Thyroid gland (tissue), 4 donors: ENCODE results near the gene NPC2. TPM values are rescaled to one million over a fixed set of nuclear protein-coding genes. Genes with fewer than 3 reads are reported as not detected.

Experiments used
- DNase-seq, 2 donors: peaks; one replicate each; pipeline ENCODE4 v3.0.0-alpha.2; 2019
- H3K27ac ChIP-seq, 3 donors: fragments of 200-600 bp; sonication (generic); 1 replicate in 2 of 3; 2 replicates in 1 of 3; pipeline ENCODE4 v1.5.1; 2016 to 2019; ENCODE audit warnings: mild to moderate bottlenecking in 1 of 3, moderate library complexity in 1 of 3
- H3K27me3 ChIP-seq: fragments of 200-600 bp; sonication (generic); one replicate; pipeline ENCODE4 v1.5.1; 2019
- H3K36me3 ChIP-seq, 2 donors: fragments of 200-600 bp; sonication (generic); one replicate each; pipeline ENCODE4 v1.5.1; 2016 to 2019
- H3K4me1 ChIP-seq, 2 donors: fragments of 200-600 bp; sonication (generic); one replicate each; pipeline ENCODE4 v1.5.1; 2017 to 2019
- H3K4me3 ChIP-seq, 3 donors: fragments of 200-600 bp; sonication (generic); replicated peaks in 1 of 3; 1 replicate in 2 of 3; 2 replicates in 1 of 3; pipeline ENCODE4 v1.5.1; 2016; ENCODE audit warnings: mild to moderate bottlenecking in 1 of 3
- H3K9me3 ChIP-seq: fragments of 200-600 bp; sonication (generic); one replicate; pipeline ENCODE4 v1.5.1; 2017
- CTCF ChIP-seq, 6 experiments: fragments of 200-600 bp in 3 of 6; fragments of 450-650 bp in 3 of 6; sonication (generic) in 3 of 6; IDR thresholded peaks; one replicate each; pipeline ENCODE4 v1.5.1; 2016 to 2019; ENCODE audit warnings: antibody characterized with exemption in 6 of 6, mild to moderate bottlenecking in 2 of 6, inconsistent platforms in 1 of 6, moderate library complexity in 1 of 6
- POLR2A ChIP-seq, 2 donors: fragments of 450-650 bp; IDR thresholded peaks; one replicate each; pipeline ENCODE4 v1.6.1; 2017; ENCODE audit warnings: antibody characterized with exemption in 2 of 2, mild to moderate bottlenecking in 2 of 2, moderate library complexity in 1 of 2
- WGBS, 2 donors: methylation state at CpG; one replicate each; pipeline ENCODE4 v1.1.5; 2017; 5-methylcytosine and 5-hydroxymethylcytosine counted together
- intact Hi-C: fragments of 100-400 bp; cut with DNase I; formaldehyde crosslinking; loops from one replicate; pipeline ENCODE4 v1.15.1; 2023
- total RNA-seq, 4 donors: library from RNA; depleted of rRNA; stranded (reverse); fragments of >200 nt; gene quantifications; one replicate each; pipeline ENCODE4 v1.2.3, GENCODE V29; 2016

Gene NPC2
- total RNA-seq, 4 donors from 2014 or later = 583 to 1,617 (median 793) TPM

GRCh38 chr14:74491956-74492775, 939 bp downstream of the NPC2 start:
- Histone ChIP-seq H3K27ac (peak overlapping the region; percentile 80 to 99 (median 94)), H3K4me1 (peaks cover 32 to 52% of the 10 kb centered on the region in 2 donors), H3K4me3 (peak overlapping the region in 2 of 3 donors; percentile 70 to 99), H3K27me3 (no peaks in the 10 kb centered on the region), H3K9me3 (no peaks in the 10 kb centered on the region), H3K36me3 (no peaks in the 10 kb centered on the region)
- TF ChIP-seq CTCF (IDR thresholded peaks at IDR 0.05) = peak in 4 of 6 experiments; percentile 38 to 57 (median 53)
- no peak for TF ChIP-seq POLR2A (IDR thresholded peaks at IDR 0.05)
- peak; percentile 39 to 41 for DNase-seq
- intact Hi-C loops = loop anchor here (5.0 kb wide), 1 partner anchor 130 kb away; no protein-coding TSS in a partner anchor
- 3% methylated on average over 20 of the region's 20 CpGs for WGBS, 2 donors

GRCh38 chr14:74490486-74490885, 2.6 kb downstream of the NPC2 start:
- H3K4me1 ChIP-seq = peaks cover 40 to 69% of the 10 kb centered on the region in 2 donors
- DNase-seq = no peak
- WGBS, 2 donors = 70 to 89% methylated on average over 1 of the region's 1 CpG
- H3K9me3 ChIP-seq = no peaks in the 10 kb centered on the region
- TF ChIP-seq POLR2A (IDR thresholded peaks at IDR 0.05) (no peak), CTCF (IDR thresholded peaks at IDR 0.05) (no peak)
- H3K4me3 ChIP-seq = no peak overlapping the region
- peaks cover 3 to 7% of the 10 kb centered on the region in 2 donors for H3K36me3 ChIP-seq
- no peaks in the 10 kb centered on the region for H3K27me3 ChIP-seq
- intact Hi-C loops = loop anchor here (5.0 kb wide), 1 partner anchor 128 kb away; no protein-coding TSS in a partner anchor
- H3K27ac ChIP-seq = peak overlapping the region in 1 of 3 donors; percentile 69

- H3K4me1 ChIP-seq = peaks cover 43 to 71% of the 10 kb centered on the region in 2 donors
- no peak overlapping the region for H3K4me3 ChIP-seq
- H3K9me3 ChIP-seq = no peaks in the 10 kb centered on the region
- peak overlapping the region; percentile 26 to 69 (median 49) for H3K27ac ChIP-seq
- no peak for TF ChIP-seq POLR2A (IDR thresholded peaks at IDR 0.05)
- no peak for TF ChIP-seq CTCF (IDR thresholded peaks at IDR 0.05)
- intact Hi-C loops = no loop called here
- peaks cover 3 to 7% of the 10 kb centered on the region in 2 donors for H3K36me3 ChIP-seq
- DNase-seq = no peak
- no peaks in the 10 kb centered on the region for H3K27me3 ChIP-seq
Observed at GRCh38 chr14:74488786-74489397, 4.2 kb downstream of the NPC2 start.

- H3K9me3 ChIP-seq = no peaks in the 10 kb centered on the region
- peak overlapping the region in 2 of 3 donors; percentile 61 to 64 for H3K27ac ChIP-seq
- H3K36me3 ChIP-seq = peaks cover 18 to 25% of the 10 kb centered on the region in 2 donors
- H3K4me3 ChIP-seq = no peak overlapping the region
- TF ChIP-seq POLR2A (IDR thresholded peaks at IDR 0.05) = no peak
- TF ChIP-seq CTCF (IDR thresholded peaks at IDR 0.05) = no peak
- H3K27me3 ChIP-seq = no peaks in the 10 kb centered on the region
- no peak for DNase-seq
- H3K4me1 ChIP-seq = peaks cover 38 to 72% of the 10 kb centered on the region in 2 donors
- intact Hi-C loops = no loop called here
- WGBS, 2 donors = 93% methylated on average over 3 of the region's 3 CpGs
Observed at GRCh38 chr14:74486164-74486563, 6.9 kb downstream of the NPC2 start.

- H3K4me1 ChIP-seq = peaks cover 37 to 67% of the 10 kb centered on the region in 2 donors
- H3K9me3 ChIP-seq = no peaks in the 10 kb centered on the region
- no peak for TF ChIP-seq CTCF (IDR thresholded peaks at IDR 0.05)
- H3K27me3 ChIP-seq = no peaks in the 10 kb centered on the region
- intact Hi-C loops = no loop called here
- no peak overlapping the region for H3K27ac ChIP-seq
- no peak for DNase-seq
- peaks cover 26 to 27% of the 10 kb centered on the region in 2 donors for H3K36me3 ChIP-seq
- no peak overlapping the region for H3K4me3 ChIP-seq
Observed at GRCh38 chr14:74483321-74483720, 9.8 kb downstream of the NPC2 start.
